Lower leg skin (tissue), 4 donors: ENCODE results near the gene GSTA4. TPM values are rescaled to one million over a fixed set of nuclear protein-coding genes. Genes with fewer than 3 reads are reported as not detected.

Experiments
- DNase-seq, 2 donors: peaks; one replicate each; pipeline ENCODE4 v3.0.0-alpha.2; 2019; ENCODE audit warnings: low spot score in 2 of 2
- H3K4me3 ChIP-seq: fragments of 200-600 bp; sonication (generic); 2 replicates; pipeline ENCODE4 v1.5.1; 2017; ENCODE audit warnings: mild to moderate bottlenecking, low read depth; ENCODE audit not compliant: poor library complexity, severe bottlenecking
- CTCF ChIP-seq, 3 donors: fragments of 450-650 bp; IDR thresholded peaks; one replicate each; pipeline ENCODE4 v1.5.1; 2016; ENCODE audit warnings: antibody characterized with exemption in 3 of 3, mild to moderate bottlenecking in 3 of 3, moderate library complexity in 2 of 3
- POLR2A ChIP-seq, 2 donors: fragments of 450-650 bp; IDR thresholded peaks; one replicate each; pipeline ENCODE4 v1.6.1; 2016 to 2017; ENCODE audit warnings: antibody characterized with exemption in 2 of 2, mild to moderate bottlenecking in 1 of 2, moderate library complexity in 1 of 2
- WGBS, 2 donors: methylation state at CpG; one replicate each; pipeline ENCODE4 v1.1.5; 2018; 5-methylcytosine and 5-hydroxymethylcytosine counted together
- intact Hi-C: fragments of 100-400 bp; cut with DNase I; formaldehyde crosslinking; loops from one replicate; pipeline ENCODE4 v1.15.0; 2023; ENCODE audit warnings: low total_unique reads
- total RNA-seq, 4 donors: library from RNA; depleted of rRNA; stranded (reverse); fragments of >200 nt; gene quantifications; one replicate each; pipeline ENCODE4 v1.1.0, GENCODE V29; 2016

Gene GSTA4
- total RNA-seq, 4 donors from 2014 or later = 114 to 148 (median 117) TPM

GRCh38 chr6:52990342-52990741, 4.7 kb downstream of the GSTA4 start:
- intact Hi-C loops = loop anchor here (5.0 kb wide), 1 partner anchor 1107 kb away; no protein-coding TSS in a partner anchor
- TF ChIP-seq CTCF (IDR thresholded peaks at IDR 0.05) (no peak), POLR2A (IDR thresholded peaks at IDR 0.05) (no peak)
- no peak overlapping the region for H3K4me3 ChIP-seq
- DNase-seq = no peak
- 69 to 76% methylated on average over 2 of the region's 2 CpGs for WGBS, 2 donors

GRCh38 chr6:52985228-52985627, 9.9 kb downstream of the GSTA4 start:
- intact Hi-C loops = no loop called here
- TF ChIP-seq POLR2A (IDR thresholded peaks at IDR 0.05) = no peak
- no peak for TF ChIP-seq CTCF (IDR thresholded peaks at IDR 0.05)
- WGBS, 2 donors = 89 to 92% methylated on average over 4 of the region's 4 CpGs
- H3K4me3 ChIP-seq = no peak overlapping the region
- no peak for DNase-seq

DNA sequence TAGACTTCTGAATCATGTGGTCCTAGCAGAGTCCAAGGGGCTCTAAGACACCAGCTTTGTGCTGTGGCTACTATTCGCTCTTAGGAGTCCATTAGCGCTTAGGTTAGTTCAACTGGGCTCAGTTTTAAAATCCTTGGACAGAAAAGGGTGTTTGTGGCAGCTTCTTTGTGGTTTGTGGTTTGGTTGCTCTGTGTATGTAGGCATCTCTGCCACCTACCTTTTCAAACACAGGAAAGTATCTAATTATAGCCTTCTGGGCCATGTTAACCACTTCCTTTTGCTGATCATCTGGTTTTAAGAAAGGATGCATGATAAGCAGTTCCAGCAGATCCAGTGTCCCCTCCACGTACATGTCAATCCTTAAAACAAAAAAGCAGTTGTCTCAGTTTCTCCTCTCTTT, 10.8 kb downstream of the GSTA4 start:
- intact Hi-C loops = no loop called here

DNA sequence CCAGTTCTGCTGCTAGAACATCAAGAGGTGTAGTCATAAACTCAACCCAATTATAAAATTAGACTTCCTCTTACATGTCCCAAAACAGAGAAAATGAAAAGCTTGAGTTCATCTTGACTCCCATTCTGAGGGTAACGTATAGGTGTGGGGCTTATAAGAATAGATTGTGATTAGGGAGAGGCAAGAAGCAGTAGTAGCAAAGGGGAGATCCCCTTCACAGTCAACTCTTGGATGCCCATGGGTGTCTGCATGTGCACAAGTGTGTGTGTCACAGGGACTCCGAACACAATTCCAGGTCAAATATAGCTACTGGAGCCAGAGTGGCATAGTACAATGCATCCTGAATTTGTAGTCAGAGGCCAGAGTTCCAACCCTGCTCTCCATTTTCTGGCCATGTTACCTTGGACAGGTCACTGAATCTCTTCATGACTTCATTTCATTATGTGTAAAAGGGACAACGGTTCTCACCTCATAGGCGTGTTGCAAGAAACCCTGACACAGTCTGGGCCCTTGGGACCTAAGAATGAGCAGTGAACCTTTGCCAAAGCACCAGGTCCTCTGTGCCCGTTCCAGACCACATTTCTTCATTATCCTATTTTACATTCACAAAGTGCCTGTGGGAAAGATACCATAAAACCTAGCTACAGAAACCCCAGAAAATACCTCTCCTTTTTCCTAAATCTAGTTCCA, 11.8 kb downstream of the GSTA4 start:
- DNase-seq = no peak
- intact Hi-C loops = no loop called here
- no peak overlapping the region for H3K4me3 ChIP-seq
- 90 to 97% methylated on average over 5 of the region's 5 CpGs for whole genome bisulfite sequencing, 2 donors
- no peak for TF ChIP-seq CTCF (IDR thresholded peaks at IDR 0.05)
- no peak for TF ChIP-seq POLR2A (IDR thresholded peaks at IDR 0.05)

More for the DNA sequence above, 10.8 kb downstream of the GSTA4 start:
- no peak for DNase-seq
- WGBS, 2 donors = 77 to 90% methylated on average over 3 of the region's 3 CpGs
- H3K4me3 ChIP-seq = no peak overlapping the region
- TF ChIP-seq POLR2A (IDR thresholded peaks at IDR 0.05) = no peak
- TF ChIP-seq CTCF (IDR thresholded peaks at IDR 0.05) = no peak

DNA sequence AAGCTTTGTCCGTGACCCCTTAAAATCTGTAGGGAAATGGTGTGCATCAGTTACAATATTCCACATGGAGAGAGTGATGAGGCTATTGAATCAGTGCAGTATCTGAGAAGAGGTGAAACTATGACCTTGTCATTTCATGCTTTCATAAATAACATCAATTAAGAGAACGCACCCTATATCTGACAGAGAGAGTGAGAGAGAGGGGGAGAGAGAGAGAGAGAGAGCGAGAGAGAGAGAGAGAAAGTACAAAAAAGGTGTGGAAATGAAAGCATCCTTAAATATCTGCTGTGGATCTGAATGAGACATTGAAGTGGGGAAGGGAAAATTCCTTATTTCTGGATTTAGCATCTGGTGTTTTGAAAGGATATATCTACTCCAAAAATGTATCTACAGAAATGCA, 12.4 kb downstream of the GSTA4 start:
- H3K4me3 ChIP-seq = no peak overlapping the region
- DNase-seq = no peak
- intact Hi-C loops = no loop called here
- no peak for TF ChIP-seq CTCF (IDR thresholded peaks at IDR 0.05)
- TF ChIP-seq POLR2A (IDR thresholded peaks at IDR 0.05) = no peak
- WGBS, 2 donors = 91 to 93% methylated on average over 3 of the region's 3 CpGs
